HG02970 (cell line): ENCODE measurements around the gene SMPD2.

Source experiments
- ATAC-seq: cut with Tn5 transposase; IDR thresholded peaks from one replicate; pipeline ENCODE4 v1.9.1; 2021; ENCODE audit warnings: mild to moderate bottlenecking, moderate library complexity, moderate number of reproducible peaks; ENCODE audit not compliant: unreplicated experiment, low FRiP score

SMPD2 gene

GRCh38 chr6:109446072-109446471 lies 5.5 kb downstream of the SMPD2 start:
- no peak for ATAC-seq

- ATAC-seq, result no peak
Observed at GRCh38 chr6:109446541-109446940, 6.0 kb downstream of the SMPD2 start.

GRCh38 chr6:109447087-109447486 lies 6.6 kb downstream of the SMPD2 start:
- no peak for ATAC-seq

- no peak for ATAC-seq
Observed at GRCh38 chr6:109447878-109448555, 7.5 kb downstream of the SMPD2 start.

- ATAC-seq, result no peak
Observed at GRCh38 chr6:109448615-109449014, 8.1 kb downstream of the SMPD2 start.

GRCh38 chr6:109449064-109449794 lies 8.7 kb downstream of the SMPD2 start:
- no peak for ATAC-seq

- no peak for ATAC-seq
Observed at GRCh38 chr6:109449795-109450673, 9.5 kb downstream of the SMPD2 start.

- no peak for ATAC-seq
Observed at GRCh38 chr6:109450801-109451200, 10.3 kb downstream of the SMPD2 start.

- no peak for ATAC-seq
Observed at GRCh38 chr6:109451376-109451775, 10.9 kb downstream of the SMPD2 start.

- ATAC-seq, result no peak
Observed at GRCh38 chr6:109452181-109452580, 11.7 kb downstream of the SMPD2 start.

- no peak for ATAC-seq
Observed at GRCh38 chr6:109453156-109453555, 12.6 kb downstream of the SMPD2 start.

- ATAC-seq, result no peak
Observed at GRCh38 chr6:109453594-109454495, 13.3 kb downstream of the SMPD2 start.

GRCh38 chr6:109454496-109455436 lies 14.2 kb downstream of the SMPD2 start:
- peak; percentile 25 for ATAC-seq

- ATAC-seq, result peak; percentile 65
Observed at GRCh38 chr6:109455437-109456110, 15.1 kb downstream of the SMPD2 start, which contains the start of gene MICAL1. Gene MICAL1, minus strand, starts transcription at chr6:109455772. Its CDS starts 1,576 bp downstream, at chr6:109454196.

- ATAC-seq, result no peak
Observed at GRCh38 chr6:109456111-109456583, 15.6 kb downstream of the SMPD2 start.

GRCh38 chr6:109456710-109457561 lies 16.4 kb downstream of the SMPD2 start:
- ATAC-seq, result no peak

- no peak for ATAC-seq
Observed at GRCh38 chr6:109457562-109457996, 17.1 kb downstream of the SMPD2 start.
